Neural cell (in vitro differentiated cells): Measurements from ENCODE around the gene LDHAL6B.

Experiments
- CTCF ChIP-seq: fragments of 450-650 bp; IDR thresholded peaks from 2 replicates; pipeline ENCODE4 v1.5.1; 2014; ENCODE audit warnings: antibody characterized with exemption, mild to moderate bottlenecking, moderate library complexity; ENCODE audit not compliant: poor library complexity, severe bottlenecking
- EZH2 ChIP-seq: fragments of 200-600, 300-800 bp; shearing (Covaris generic), sonication (generic); IDR thresholded peaks from 2 replicates; pipeline ENCODE4 v1.6.1; 2014; ENCODE audit warnings: antibody characterized with exemption, low read length, borderline replicate concordance, mild to moderate bottlenecking; ENCODE audit not compliant: insufficient read depth, poor library complexity, severe bottlenecking
- POLR2AphosphoS5 ChIP-seq: IDR thresholded peaks from 2 replicates; pipeline ENCODE4 v1.6.1; 2012
- REST ChIP-seq: IDR thresholded peaks from 2 replicates; pipeline ENCODE4 v1.6.1; 2012; ENCODE audit warnings: borderline replicate concordance
- TAF1 ChIP-seq: IDR thresholded peaks from 2 replicates; pipeline ENCODE4 v1.6.1; 2012; ENCODE audit warnings: low read depth

- no peak for TF ChIP-seq CTCF
- TF ChIP-seq REST, result no peak
- no peak for TF ChIP-seq POLR2AphosphoS5
- no peak for TF ChIP-seq TAF1
- no peak for TF ChIP-seq EZH2
These were observed 23.9 kb downstream of the LDHAL6B start for GRCh38 chr15:59230531-59231055.
